Inflammatory macrophage treated with lipopolysaccharide for 4 hours (primary cell): ENCODE data around the gene TSEN34.
A peak's percentile ranks its signal among the peaks of the same experiment; 100 is the strongest.

ENCODE experiments used
- DNase-seq: peaks from one replicate; pipeline ENCODE4 v3.0.0-alpha.2; 2020

TSEN34 gene

GRCh38 chr19:54191011-54191810 is at the start of gene TSEN34:
TSS of gene TSEN34 (plus strand) at chr19:54191308. CDS start at chr19:54191365, 57 bp downstream.
- DNase-seq = peak; percentile 87

GRCh38 chr19:54141356-54141755 is 49.8 kb upstream of the TSEN34 start:
- DNase-seq = no peak

GRCh38 chr19:54142166-54142780 is 48.8 kb upstream of the TSEN34 start:
- DNase-seq = no peak

GRCh38 chr19:54145541-54146158 is 45.5 kb upstream of the TSEN34 start:
- DNase-seq = no peak

- no peak for DNase-seq
These were observed 43.4 kb upstream of the TSEN34 start for GRCh38 chr19:54147676-54148075.

- no peak for DNase-seq
These were observed 43.0 kb upstream of the TSEN34 start for GRCh38 chr19:54148158-54148557.

- DNase-seq = no peak
These were observed 41.9 kb upstream of the TSEN34 start for GRCh38 chr19:54149021-54149812.

GRCh38 chr19:54151362-54152035 is 39.6 kb upstream of the TSEN34 start:
- DNase-seq = no peak

GRCh38 chr19:54152267-54152666 is 38.8 kb upstream of the TSEN34 start:
- DNase-seq = no peak

GRCh38 chr19:54152878-54153524 is 38.1 kb upstream of the TSEN34 start:
- no peak for DNase-seq

- DNase-seq = no peak
These were observed 37.3 kb upstream of the TSEN34 start for GRCh38 chr19:54153731-54154326.

GRCh38 chr19:54154603-54155345 is 36.3 kb upstream of the TSEN34 start:
- no peak for DNase-seq

GRCh38 chr19:54155694-54156093 is 35.4 kb upstream of the TSEN34 start:
- DNase-seq = no peak

- no peak for DNase-seq
These were observed 34.6 kb upstream of the TSEN34 start for GRCh38 chr19:54156490-54156889.

- no peak for DNase-seq
These were observed 34.2 kb upstream of the TSEN34 start for GRCh38 chr19:54156953-54157352.

- peak; percentile 68 for DNase-seq
These were observed 32.2 kb upstream of the TSEN34 start for GRCh38 chr19:54158812-54159351.

- DNase-seq = peak; percentile 100
These were observed 31.5 kb upstream of the TSEN34 start, which contains the start of gene LENG1 for GRCh38 chr19:54159352-54160181. TSS of gene LENG1 (minus strand) at chr19:54159721. CDS start at chr19:54159695, 26 bp downstream.

- DNase-seq = no peak
These were observed 30.8 kb upstream of the TSEN34 start for GRCh38 chr19:54160182-54160811.

GRCh38 chr19:54160854-54161253 is 30.3 kb upstream of the TSEN34 start:
- DNase-seq = no peak
